HG02610 (cell line): ENCODE data around the gene PCDH1.
A peak's percentile ranks its signal among the peaks of the same experiment; 100 is the strongest.
"Not testable (repeated sequence)": the region's sequence is repeated elsewhere in the genome, so short reads cannot be mapped to it uniquely, and the experiment has no call there.

ENCODE experiments used
- ATAC-seq: cut with Tn5 transposase; IDR thresholded peaks from one replicate; pipeline ENCODE4 v1.9.1; 2021; ENCODE audit warnings: mild to moderate bottlenecking, moderate library complexity; ENCODE audit not compliant: unreplicated experiment

Gene PCDH1

GRCh38 chr5:141902015-141902814, 24.0 kb upstream of the PCDH1 start:
- no peak for ATAC-seq

GRCh38 chr5:141898448-141899049, 20.3 kb upstream of the PCDH1 start:
- ATAC-seq, result no peak

- no peak for ATAC-seq
Observed at GRCh38 chr5:141897425-141897824, 19.2 kb upstream of the PCDH1 start.

GRCh38 chr5:141890429-141890828, 12.2 kb upstream of the PCDH1 start:
- not testable (repeated sequence) for ATAC-seq

DNA sequence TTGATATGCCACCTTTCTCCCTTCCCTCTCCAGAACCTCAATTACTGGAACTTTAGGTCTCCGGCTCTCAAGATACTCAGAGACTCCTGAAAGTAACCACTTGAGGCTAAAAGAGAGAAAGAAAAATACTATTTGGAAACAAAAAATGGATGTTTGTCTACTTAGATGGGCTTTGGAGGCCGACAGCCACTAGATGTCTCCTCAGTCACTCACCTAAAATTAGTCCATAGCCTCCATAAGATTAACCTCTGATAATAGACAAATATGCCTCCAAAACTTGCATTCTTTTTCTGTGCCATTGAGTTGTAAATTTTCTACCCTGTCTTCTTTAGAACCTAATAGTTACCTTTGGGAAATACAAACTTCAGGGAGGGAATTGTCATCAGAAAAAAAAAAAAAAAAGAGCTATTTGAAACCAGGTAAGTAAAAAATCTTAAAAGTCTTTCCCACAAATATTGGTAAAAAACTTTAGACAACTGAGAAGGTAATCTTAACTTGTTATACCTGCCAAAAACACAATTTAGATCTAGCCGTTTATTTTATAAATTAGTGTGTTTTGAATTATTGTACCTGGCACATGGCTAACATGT, 11.2 kb upstream of the PCDH1 start:
- ATAC-seq, result no peak

DNA sequence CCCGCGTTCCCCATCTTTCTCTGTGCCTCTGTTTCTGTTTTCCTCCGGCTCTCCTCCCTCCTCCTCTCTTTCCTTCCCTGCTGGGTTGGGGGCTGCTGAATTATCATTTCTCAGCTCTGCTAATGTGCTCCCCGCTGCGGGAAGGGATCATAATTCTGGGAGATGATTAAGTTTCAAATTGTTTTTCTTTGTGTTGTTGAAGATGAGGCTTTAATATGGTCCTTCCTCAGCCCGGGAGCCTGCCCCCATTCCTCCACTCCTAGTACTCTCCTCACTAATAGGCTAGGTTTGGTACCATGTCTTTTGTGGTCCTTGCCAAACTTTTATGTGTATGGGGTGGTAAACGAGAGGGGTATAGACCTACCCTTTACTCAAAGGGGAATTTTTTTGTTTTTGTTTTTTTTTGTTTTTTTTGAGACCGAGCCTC, 5.7 kb upstream of the PCDH1 start:
- no peak for ATAC-seq

- ATAC-seq, result no peak
Observed at GRCh38 chr5:141883184-141883891, 5.1 kb upstream of the PCDH1 start.

- ATAC-seq, result no peak
Observed at GRCh38 chr5:141882594-141883183, 4.5 kb upstream of the PCDH1 start.

DNA sequence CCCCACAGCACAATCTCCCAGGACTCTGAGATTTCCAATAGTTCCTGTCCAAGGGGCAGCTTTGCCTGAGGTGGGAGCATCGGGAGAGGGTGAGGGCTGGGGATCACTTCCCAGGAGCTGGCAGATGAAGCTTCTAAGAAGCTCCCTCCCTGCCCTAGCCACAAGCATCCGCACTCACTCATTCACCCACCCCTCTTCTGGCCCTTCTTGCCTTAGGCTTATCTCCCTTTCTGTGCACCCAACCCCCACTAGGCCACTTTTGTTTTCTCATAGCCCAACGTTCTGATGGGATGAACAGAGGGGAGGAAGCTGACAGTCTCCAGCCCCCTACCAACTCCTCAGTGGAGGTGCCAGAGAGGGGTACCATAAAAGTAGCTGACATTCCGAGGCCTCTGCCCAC, 3.7 kb upstream of the PCDH1 start:
- no peak for ATAC-seq

- ATAC-seq, result no peak
Observed at GRCh38 chr5:141880961-141881801, 3.0 kb upstream of the PCDH1 start.

GRCh38 chr5:141879941-141880738, 1.9 kb upstream of the PCDH1 start:
- no peak for ATAC-seq

- ATAC-seq, result no peak
Observed at GRCh38 chr5:141879426-141879759, 1.2 kb upstream of the PCDH1 start.

GRCh38 chr5:141878711-141879425, 658 bp upstream of the PCDH1 start:
- peak; percentile 88 for ATAC-seq

DNA sequence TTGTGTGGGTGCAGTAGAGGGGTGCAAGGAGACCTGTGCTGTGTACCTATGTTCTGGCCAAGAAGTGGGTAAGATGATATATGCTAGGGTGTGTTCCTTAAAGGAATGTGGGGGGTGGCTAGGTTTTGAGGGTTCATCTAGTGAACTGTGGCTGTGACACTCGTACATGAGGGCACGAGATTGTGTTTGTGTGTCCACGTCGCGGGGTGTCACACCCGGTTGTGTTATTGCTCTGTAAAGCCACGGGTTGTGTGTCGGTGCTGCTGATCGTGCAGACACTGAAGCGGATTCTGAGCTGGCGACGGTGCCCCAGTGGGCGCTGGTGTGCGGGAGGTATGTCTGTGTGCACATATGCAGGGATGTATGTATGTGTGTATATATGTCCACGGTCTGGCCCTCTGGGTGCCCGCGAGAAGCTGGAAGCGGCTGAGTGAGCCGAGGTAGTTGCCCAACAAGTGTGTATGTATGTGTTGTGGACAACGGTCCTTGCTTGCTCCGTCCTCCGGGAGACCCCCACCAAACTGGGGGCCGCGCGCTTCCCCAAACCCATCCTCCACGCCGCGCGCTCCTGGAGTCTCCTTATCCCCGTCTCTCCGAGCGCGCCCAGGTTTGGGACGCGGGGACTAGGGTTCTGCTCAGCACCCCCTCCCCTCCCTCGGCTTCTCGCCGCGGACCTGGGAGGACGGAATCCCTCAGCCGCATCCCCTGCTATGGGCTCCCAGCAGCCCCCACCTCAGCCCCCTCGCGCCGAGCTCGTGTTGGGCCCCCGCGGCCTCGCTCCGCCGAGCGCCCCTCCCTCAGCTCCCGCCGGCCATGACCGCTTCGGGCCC, 639 bp downstream of the PCDH1 start:
- no peak for ATAC-seq

DNA sequence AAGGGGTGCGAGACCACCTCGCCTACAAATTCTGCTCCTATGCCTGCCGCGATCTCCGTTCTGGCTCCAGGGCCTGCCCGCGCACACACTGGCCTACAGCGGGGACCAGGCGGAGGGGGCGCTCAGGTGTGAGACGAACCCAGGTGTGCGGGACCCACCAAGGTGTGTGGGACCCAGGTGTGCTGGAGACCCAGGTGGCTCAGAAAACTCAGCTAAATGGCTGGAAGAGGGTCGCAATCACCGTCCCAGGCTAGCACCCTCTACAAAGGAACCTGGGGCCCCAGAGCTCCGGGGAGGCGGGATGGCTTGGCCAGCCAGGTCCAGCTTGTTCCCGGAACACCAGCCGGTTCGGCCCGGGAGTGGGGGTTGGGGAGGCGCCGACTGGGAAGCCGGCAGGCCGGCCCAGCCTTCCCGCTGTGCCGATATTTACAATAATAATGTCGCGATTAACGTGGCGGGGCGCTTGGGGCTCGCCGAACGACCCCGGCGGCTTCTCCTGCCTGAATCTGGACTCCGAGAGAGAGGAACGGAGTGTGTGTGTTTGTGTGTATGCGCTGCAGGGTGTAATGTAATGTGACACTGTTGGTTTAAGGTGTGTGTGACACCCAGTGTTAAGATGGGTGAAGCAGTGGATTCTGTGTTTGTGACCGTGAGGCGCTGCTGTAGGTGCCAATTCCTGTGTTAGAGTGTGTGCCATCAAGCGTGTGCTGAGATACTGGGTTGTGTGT, 1.4 kb downstream of the PCDH1 start:
- no peak for ATAC-seq

DNA sequence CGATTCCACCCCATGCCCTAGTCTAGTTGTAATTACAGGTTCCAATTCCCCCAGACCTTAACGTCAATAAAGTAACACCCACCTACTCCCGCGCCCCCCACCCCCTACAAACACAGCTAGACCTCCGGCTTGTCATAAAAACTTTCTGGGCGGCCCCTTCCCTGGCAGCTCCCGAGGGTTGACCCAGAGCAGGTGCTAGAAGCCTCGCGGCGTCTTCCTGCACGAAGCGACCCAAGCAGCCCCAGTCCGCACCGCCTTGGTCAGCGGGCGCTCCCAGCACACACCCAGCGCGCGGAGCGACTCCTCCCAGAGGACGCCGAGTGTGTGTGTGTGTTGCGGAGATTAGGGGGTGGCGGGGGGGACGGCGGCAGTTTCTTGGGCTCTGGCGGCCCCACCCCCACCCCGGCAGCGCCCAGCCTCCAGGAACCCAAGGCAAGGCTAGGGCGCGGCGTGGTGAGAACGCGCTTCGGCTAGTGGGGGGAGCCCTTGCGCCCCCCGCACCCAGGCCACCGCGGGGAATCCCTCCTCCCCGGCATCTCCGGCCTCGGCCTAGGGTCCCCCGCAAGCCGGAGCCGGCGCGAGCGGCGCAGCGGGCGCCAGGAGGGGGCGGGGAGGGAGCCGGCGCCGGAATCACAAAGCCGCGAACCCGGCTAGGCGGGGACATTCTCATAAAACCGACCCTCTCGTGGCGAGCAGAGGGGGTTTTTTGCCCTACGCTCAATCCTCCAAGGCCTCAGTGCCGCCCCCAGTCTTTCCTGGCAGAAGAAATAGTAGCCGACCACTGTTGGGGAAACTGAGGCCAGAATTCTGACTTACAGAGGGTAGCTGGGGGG, 2.2 kb downstream of the PCDH1 start:
- ATAC-seq, result no peak
